ENCODE data around the gene ZBTB17. TPM values are rescaled to one million over a fixed set of nuclear protein-coding genes. Genes with fewer than 3 reads are reported as not detected.

Gene ZBTB17
- total and polyA plus RNA-seq, 5 donors: 22.1 to 27.0 (median 23.5) TPM

DNA sequence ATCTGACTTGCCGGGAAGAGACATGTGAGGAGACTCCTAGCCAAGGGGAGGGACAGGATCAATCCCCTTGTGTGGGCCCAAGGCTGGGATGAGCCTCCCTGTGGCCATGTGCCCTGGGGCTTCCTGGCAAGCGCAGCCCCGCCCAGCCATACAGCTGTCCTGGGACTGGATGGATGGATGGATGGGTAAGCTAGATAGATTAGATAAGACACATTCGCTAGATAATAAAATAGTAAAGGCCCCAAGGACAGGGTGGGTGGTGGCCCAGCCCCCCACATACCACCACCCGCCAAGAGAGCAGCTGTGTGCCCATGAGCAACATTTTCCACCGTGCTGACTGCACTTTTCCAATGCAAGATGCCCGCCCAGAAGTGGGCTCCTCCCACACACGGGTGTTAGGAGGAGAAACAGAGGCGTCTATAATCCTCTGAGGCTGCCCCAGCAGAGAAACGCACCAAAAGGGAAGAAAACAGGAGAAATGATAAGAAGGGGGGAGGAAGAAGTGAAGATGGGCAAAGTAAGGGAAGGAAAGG is 25.1 kb downstream of the ZBTB17 start:
- 46% methylated on average over 10 of the region's 10 CpGs for WGBS
- no peaks in the 10 kb centered on the region for H3K27me3 ChIP-seq (ENCODE audit: control insufficient read depth, insufficient read depth)
- intact Hi-C loops (cut with DNase I): no loop called here
- H3K4me3 ChIP-seq (ENCODE audit: low read length): no peak overlapping the region
- ATAC-seq (peak; percentile 2 to 34), DNase-seq (peak; percentile 76 to 82 (median 80))
- no peaks in the 10 kb centered on the region for H3K9me3 ChIP-seq (ENCODE audit: control insufficient read depth, low read length)
- peaks cover 36% of the 10 kb centered on the region for H3K4me1 ChIP-seq (ENCODE audit: control insufficient read depth, insufficient read depth, low read length)
- H3K27ac ChIP-seq (ENCODE audit: low read length): peak overlapping the region; percentile 98

DNA sequence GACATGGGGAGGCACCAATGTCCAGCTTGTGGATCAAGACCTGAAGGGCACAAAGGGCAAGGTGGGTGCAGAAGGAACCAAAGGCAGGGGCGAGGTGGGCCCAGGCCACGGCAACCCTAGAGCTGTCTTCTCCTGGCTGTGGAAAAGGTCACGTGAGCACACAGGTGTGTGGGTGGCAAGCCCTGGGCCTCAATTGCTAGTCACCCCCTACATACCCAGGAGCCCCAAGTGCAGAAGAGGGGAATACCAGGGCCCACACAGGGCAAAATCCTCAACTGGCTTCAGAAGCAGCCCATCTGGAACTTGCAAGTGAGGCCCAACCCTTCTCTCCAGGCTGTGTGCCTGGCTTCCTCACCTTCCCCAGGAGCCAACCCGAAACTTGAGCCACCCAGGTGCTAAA is 25.6 kb downstream of the ZBTB17 start:
- Histone ChIP-seq H3K27ac (ENCODE audit: low read length) (peak overlapping the region; percentile 98), H3K9me3 (ENCODE audit: control insufficient read depth, low read length) (no peaks in the 10 kb centered on the region), H3K4me3 (ENCODE audit: low read length) (no peak overlapping the region), H3K27me3 (ENCODE audit: control insufficient read depth, insufficient read depth) (no peaks in the 10 kb centered on the region), H3K4me1 (ENCODE audit: control insufficient read depth, insufficient read depth, low read length) (peaks cover 36% of the 10 kb centered on the region)
- intact Hi-C loops (cut with DNase I): no loop called here
- no peak for DNase-seq
- WGBS: 94% methylated on average over 4 of the region's 4 CpGs
- ATAC-seq: no peak

DNA sequence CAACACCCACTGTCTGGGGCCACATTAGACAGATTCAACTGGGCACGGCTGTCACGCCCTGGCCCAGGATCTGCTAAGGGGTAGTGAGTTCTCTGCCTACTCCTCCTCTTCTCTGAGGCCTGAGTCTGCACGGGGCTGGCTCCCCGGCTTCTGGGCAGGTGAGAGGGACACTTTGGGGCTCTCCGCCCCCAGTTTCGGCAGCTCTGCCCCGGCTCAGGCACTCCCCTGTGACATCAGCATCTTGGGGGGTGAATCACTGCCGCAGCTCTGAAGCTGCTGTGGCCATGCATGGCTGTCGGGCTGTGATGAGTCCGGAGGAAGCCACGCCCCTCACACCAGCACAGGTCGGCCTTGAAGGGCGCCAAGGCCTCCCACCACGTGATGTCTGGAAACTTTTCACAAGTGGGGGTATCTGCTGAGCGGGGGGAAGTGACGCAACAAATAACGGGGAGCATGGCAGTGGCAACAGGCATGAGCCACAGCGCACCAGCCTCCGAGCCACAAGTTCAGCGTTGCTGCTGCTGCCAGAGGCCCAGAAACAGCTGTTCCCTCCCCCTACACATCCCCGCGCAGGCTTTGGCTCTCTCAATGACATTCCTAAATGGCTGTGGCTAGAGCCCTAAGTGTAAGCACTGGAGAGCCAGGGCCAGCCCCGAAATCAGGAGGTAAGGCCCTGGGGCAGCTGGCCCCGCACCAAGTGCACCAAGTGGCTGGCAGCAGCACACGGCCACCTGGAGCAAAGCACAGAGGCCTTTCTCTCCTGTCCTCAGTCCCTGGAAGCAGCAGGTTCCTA is 26.3 kb downstream of the ZBTB17 start:
- ATAC-seq (peak; percentile 77 to 89), DNase-seq (peak; percentile 93 to 94 (median 94))
- intact Hi-C loops (cut with DNase I): no loop called here
- Histone ChIP-seq H3K9me3 (ENCODE audit: control insufficient read depth, low read length) (no peaks in the 10 kb centered on the region), H3K4me3 (ENCODE audit: low read length) (no peak overlapping the region), H3K27me3 (ENCODE audit: control insufficient read depth, insufficient read depth) (no peaks in the 10 kb centered on the region), H3K27ac (ENCODE audit: low read length) (peak overlapping the region; percentile 98), H3K4me1 (ENCODE audit: control insufficient read depth, insufficient read depth, low read length) (peaks cover 36% of the 10 kb centered on the region)
- 12% methylated on average over 25 of the region's 25 CpGs for WGBS

DNA sequence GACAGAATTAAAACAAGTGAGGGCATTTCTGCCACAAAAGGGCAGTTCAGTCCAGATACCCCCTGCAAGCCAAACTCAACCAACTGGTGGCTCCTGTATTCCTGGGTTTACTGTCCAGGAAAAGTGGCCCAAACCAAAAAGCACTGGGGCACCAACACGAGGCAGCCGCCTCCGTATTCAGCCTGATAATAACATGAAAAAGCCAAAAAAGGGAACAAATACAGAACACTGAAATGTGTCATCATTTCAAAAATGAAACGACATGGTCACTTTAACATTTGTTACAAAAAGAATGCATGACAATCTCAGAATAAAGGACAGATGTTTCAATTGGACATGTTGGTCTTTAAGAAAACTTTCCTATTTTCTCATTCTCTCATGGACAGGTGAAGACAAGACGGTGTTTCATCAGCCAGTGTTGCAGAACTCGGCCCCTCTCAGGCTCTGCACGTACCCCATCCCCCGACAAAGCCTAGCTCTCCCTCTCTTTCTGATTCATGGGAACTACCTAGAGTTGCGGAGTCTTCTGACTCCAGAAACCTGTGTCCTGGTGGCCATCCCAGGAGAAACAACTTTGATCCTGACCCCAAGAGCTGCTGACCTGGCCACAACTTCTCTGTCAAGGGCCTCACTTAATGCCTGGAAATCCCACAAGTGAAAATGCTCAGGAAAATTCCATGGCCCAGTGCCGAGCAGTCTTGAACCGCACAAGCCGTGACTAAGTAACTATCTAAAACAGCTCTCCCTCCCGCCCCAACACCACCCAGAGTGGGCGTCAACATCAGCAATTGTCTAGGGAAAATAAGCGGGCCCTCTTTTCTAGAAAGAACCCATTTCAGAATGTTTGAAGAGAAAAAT is 27.1 kb downstream of the ZBTB17 start:
- 42% methylated on average over 15 of the region's 15 CpGs for WGBS
- intact Hi-C loops (cut with DNase I): no loop called here
- DNase-seq (peak; percentile 84 to 90 (median 90)), ATAC-seq (peak; percentile 65 to 75)
- no peaks in the 10 kb centered on the region for H3K27me3 ChIP-seq (ENCODE audit: control insufficient read depth, insufficient read depth)
- peaks cover 31% of the 10 kb centered on the region for H3K4me1 ChIP-seq (ENCODE audit: control insufficient read depth, insufficient read depth, low read length)
- H3K9me3 ChIP-seq (ENCODE audit: control insufficient read depth, low read length): no peaks in the 10 kb centered on the region
- H3K4me3 ChIP-seq (ENCODE audit: low read length): no peak overlapping the region
- H3K27ac ChIP-seq (ENCODE audit: low read length): peak overlapping the region; percentile 98

DNA sequence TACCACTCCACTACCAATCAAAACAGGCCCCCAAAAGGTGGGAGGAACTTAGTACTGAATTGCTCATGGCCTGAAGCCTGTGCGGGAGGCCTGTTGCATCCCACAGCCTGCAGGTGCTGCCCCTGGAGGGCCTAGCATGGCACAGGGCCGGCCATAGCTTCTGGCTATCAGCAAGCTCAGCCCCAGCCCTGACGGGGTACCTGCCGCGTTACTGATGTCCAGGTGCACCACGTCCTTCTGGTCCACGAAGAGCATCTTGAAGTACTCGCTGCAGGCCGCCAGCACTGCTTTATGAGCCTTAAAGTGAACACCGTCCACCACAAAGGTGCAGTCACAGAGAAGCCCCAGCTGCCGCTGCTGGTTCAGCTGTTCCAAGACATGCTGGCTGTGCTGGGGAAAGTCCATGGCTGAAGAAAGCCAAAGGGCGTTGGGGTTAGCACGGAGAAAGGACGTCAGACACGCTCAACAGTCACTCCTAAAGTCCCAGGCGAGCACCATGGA is 27.8 kb downstream of the ZBTB17 start:
- intact Hi-C loops (cut with DNase I): no loop called here
- peaks cover 26% of the 10 kb centered on the region for H3K4me1 ChIP-seq (ENCODE audit: control insufficient read depth, insufficient read depth, low read length)
- 81% methylated on average over 16 of the region's 16 CpGs for WGBS
- H3K27me3 ChIP-seq (ENCODE audit: control insufficient read depth, insufficient read depth): no peaks in the 10 kb centered on the region
- ATAC-seq (no peak), DNase-seq (peak in 1 of 3 donors; percentile 79)
- no peaks in the 10 kb centered on the region for H3K9me3 ChIP-seq (ENCODE audit: control insufficient read depth, low read length)
- H3K27ac ChIP-seq (ENCODE audit: low read length): peak overlapping the region; percentile 40
- no peak overlapping the region for H3K4me3 ChIP-seq (ENCODE audit: low read length)

DNA sequence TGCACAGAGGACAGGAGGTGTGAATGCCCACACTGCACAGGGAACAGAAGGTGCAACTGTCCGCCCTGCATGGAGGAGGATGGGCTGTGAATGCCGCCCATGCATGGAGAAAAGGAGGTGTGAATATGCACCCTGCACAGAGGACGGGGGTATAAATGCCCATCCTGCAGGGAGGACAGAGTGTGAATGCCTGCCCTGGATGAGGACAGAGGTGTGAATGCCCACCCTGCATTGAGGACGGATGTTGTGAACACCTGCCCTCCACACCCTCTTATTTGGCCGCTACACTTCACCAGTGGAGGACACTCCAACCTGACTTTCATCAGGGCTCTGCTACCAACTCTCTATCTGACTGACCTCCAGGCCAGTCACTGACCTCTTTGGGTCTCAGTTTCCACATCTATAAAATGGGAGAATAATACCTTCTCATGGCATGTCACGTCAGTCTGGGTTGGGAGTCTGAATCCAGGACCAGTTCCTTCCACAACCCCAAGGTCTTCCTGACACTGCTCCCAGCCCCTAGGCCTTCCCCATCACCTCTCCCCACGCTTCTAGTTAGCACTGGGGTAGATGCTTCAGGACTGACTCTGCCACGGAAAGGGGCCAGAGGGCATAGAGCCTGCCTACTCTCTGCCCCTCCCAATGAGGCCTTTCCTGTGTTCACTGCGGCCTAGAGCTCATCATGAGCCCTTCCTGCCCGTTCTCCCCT is 28.4 kb downstream of the ZBTB17 start:
- Histone ChIP-seq H3K27me3 (ENCODE audit: control insufficient read depth, insufficient read depth) (no peaks in the 10 kb centered on the region), H3K4me3 (ENCODE audit: low read length) (no peak overlapping the region), H3K9me3 (ENCODE audit: control insufficient read depth, low read length) (no peaks in the 10 kb centered on the region), H3K27ac (ENCODE audit: low read length) (peak overlapping the region; percentile 4), H3K4me1 (ENCODE audit: control insufficient read depth, insufficient read depth, low read length) (peaks cover 23% of the 10 kb centered on the region)
- ATAC-seq (no peak), DNase-seq (no peak)
- 92% methylated on average over 10 of the region's 10 CpGs for WGBS
- intact Hi-C loops (cut with DNase I): no loop called here

DNA sequence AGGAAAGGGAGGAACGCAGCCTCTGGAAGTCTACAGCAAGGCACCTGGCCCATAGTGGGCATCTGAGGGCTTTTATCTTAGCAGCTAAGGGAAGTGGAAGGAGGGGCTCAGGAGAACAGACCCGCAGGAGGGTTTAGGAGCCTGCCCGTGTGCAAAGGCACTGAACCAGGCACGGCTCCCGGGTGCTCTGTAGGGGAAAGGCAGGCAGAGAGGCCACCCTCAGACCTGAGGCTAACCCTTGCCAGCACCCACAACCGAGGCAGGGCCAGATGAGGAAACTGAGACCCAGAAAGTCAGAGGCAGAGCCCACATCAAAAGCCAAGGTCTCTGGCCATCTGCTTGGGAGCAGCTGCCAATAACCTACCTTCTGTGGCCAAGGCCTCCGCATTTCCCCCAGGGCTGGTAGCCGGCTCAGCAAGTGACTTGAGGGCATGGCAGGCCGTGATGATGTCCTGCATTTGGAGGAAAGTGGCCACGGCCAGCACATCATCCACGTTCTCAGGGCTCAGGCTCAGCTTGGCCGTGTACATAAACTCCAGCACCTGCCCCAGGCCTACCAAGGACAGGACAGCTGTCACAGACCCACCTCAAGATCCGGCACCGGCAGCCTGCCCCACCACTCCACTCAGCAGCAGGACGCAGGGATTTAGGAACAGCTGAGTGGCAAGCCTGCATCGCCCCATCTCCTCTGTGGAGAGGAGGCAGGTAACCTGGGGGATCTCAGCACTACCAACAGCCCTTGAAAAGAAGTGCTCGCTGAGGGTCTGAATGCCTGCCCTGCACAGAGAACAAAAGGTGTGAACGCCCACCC is 29.1 kb downstream of the ZBTB17 start:
- Histone ChIP-seq H3K27me3 (ENCODE audit: control insufficient read depth, insufficient read depth) (no peaks in the 10 kb centered on the region), H3K4me1 (ENCODE audit: control insufficient read depth, insufficient read depth, low read length) (peaks cover 23% of the 10 kb centered on the region), H3K4me3 (ENCODE audit: low read length) (no peak overlapping the region), H3K27ac (ENCODE audit: low read length) (no peak overlapping the region), H3K9me3 (ENCODE audit: control insufficient read depth, low read length) (no peaks in the 10 kb centered on the region)
- DNase-seq (no peak), ATAC-seq (no peak)
- WGBS: 88% methylated on average over 18 of the region's 18 CpGs
- intact Hi-C loops (cut with DNase I): no loop called here

DNA sequence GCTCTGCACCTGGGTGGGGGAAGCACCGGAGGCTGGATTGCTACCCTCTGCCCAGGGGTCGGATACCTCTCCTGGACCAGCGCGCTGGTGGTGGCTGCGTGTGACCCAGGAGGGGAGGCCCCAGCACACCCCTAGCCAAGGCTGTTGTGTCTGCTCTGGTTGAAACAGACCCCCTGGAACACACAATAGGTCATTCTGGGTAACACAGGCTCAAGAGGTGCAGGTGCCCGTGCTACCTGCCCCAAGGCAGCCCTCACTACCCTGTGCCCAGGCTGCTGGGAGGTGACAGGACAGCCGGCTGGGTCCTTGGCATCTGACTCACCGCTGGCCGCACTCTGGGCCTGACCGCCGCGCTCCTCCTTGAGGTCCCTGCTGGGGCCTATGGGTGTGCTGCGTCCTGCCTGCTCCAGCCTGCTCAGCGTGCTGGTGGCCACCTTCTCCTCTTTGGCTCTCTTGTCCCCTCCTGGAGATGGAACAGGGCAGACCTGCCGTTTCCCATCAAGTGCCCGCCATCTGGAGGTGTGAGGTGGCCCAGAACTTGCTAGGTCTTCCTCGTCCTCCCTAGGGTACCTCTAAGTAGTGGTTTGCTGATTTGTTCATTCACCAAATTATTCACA is 30.0 kb downstream of the ZBTB17 start:
- Histone ChIP-seq H3K4me3 (ENCODE audit: low read length) (no peak overlapping the region), H3K27ac (ENCODE audit: low read length) (no peak overlapping the region), H3K4me1 (ENCODE audit: control insufficient read depth, insufficient read depth, low read length) (peaks cover 16% of the 10 kb centered on the region), H3K27me3 (ENCODE audit: control insufficient read depth, insufficient read depth) (no peaks in the 10 kb centered on the region), H3K9me3 (ENCODE audit: control insufficient read depth, low read length) (no peaks in the 10 kb centered on the region)
- intact Hi-C loops (cut with DNase I): no loop called here
- ATAC-seq (no peak), DNase-seq (peak in 1 of 3 donors; percentile 49)
- WGBS: 92% methylated on average over 17 of the region's 17 CpGs

DNA sequence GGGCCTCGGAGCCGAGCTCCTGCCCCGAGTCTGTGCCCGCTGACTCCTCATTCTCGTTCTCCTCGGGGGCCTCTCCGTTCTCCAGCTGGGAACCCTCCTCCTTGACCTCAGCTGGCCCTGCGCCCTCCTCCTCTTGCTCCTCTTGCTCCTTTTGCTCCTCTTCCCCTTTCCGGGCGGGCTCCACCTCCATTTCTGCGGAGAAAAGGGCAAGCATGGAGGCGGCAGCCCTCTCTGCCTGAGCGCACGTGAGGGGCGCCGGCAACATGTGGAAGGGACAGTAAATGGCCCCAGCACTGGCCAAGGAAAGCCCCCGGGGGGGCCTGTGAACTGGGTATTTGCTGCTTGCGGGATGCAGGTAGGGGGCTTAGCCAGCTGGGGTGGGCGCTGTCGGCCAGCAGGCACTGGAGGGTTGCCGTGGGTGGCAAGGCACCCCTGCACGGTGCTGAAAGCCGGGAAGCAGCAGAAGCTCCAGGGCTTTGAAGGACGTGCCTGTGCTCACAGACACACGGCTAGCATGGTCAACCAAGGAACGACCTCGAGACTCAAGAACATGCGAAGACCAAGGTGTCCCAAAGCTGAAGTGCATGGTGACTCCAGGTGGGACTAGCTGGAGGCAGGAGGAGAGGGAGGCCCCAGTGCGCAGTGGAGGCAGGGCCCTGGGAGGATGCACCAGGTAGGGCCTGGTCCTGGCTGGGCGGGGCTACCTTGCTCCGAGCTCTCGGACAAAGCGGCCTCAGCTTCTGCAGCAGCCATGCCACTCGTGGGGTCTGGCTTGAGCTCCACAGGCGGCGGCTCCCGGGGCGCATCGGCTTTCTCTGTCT is 30.7 kb downstream of the ZBTB17 start:
- DNase-seq (peak in 1 of 3 donors; percentile 50), ATAC-seq (no peak)
- 91% methylated on average over 39 of the region's 39 CpGs for WGBS
- intact Hi-C loops (cut with DNase I): no loop called here
- Histone ChIP-seq H3K4me1 (ENCODE audit: control insufficient read depth, insufficient read depth, low read length) (peaks cover 8% of the 10 kb centered on the region), H3K4me3 (ENCODE audit: low read length) (no peak overlapping the region), H3K27me3 (ENCODE audit: control insufficient read depth, insufficient read depth) (no peaks in the 10 kb centered on the region), H3K9me3 (ENCODE audit: control insufficient read depth, low read length) (no peaks in the 10 kb centered on the region), H3K27ac (ENCODE audit: low read length) (no peak overlapping the region)
